ENCODE results near the gene COL18A1.

- TF ChIP-seq POLR2A (IDR thresholded peaks at IDR 0.05) (no peak), CTCF (IDR thresholded peaks at IDR 0.05) (no peak)
Measured at GRCh38 chr21:45534636-45535331, 129.8 kb downstream of the COL18A1 start.
